ENCODE data around the gene FAAP24.

DNA sequence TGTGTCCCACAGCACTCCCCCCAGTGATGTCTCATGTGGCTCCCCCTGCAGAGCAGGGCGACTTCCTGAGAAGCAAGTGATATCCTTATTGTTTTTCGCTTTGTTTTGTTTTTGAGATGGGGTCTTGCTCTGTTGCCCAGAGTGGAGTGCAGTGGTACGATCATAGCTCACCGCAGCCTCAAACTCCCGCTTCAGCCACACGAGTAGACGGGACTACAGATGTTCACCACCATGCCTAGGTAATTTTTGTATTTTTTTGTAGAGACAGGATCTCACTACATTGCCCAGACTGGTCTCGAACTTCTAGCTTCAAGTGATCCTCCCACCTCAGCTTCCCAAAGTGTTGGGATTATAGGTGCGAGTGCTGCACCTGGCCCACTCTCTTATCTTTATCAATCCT is 5.3 kb upstream of the FAAP24 start:
- TF ChIP-seq POLR2A (IDR thresholded peaks at IDR 0.05; ENCODE audit: low read depth, low read length), result no peak
- no peak for TF ChIP-seq POLR2AphosphoS5 (IDR thresholded peaks at IDR 0.05; ENCODE audit: low read depth, low read length)
- no peak for TF ChIP-seq SPI1 (IDR thresholded peaks at IDR 0.05; ENCODE audit: low read depth, low read length)
